ENCODE data around the gene FAM83F.

FAM83F gene

DNA sequence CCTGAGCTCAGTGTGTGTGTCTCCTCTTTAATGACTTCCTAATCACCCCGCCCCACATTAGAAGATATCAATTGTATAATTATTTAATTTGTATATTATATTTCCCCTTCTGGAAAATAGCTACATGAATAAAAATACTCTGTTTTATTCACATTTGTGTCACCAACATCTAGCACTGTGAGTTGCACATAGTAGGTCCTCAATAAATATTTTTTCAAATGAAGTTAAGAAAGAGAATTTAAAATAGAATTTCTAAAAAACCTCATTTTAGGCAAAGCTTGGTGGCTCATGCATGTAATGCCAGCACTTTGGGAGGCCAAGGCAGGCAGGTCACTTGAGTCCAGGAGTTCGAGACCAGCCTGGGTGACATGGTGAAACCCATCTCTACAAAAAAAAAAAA is 59.7 kb downstream of the FAM83F start:
- DNase-seq (ENCODE audit: insufficient read length, low spot score) (no peak), FAIRE-seq (no peak)

DNA sequence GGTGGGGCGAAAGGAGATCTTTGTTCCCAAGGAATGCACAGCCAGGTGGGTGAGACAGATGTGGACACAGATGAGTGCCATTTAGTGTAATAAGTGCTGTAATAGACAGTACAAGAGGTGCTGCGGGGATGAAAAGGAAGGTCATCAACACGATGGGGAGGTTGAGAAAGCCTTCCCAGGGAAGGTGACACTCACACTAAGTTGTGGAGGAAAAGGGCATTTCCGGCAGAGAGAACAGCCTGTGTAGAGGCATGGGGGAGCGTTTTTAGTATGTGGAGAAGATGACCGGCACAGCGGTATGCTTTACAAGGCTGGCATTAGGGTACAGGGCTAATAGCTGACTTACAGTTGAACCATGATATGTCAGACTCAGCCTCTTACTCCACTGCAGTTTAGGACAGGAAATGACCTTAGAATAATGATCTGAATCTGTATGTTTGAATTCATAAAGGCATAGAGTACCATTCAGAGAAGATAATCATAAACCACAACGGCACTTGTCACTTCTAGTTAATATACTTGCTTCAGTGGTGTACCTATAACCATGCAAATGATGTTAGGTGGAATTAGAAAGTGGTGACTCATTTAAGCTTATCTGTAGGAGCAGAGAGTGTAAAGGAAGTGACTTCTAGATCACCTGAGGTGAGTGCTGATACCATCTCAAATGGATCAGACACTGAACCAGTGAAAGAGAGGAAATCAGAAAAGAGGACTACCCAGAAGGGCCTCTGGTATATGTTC is 60.6 kb downstream of the FAM83F start:
- no peak for DNase-seq (ENCODE audit: insufficient read length, low spot score)
- no peak for FAIRE-seq

DNA sequence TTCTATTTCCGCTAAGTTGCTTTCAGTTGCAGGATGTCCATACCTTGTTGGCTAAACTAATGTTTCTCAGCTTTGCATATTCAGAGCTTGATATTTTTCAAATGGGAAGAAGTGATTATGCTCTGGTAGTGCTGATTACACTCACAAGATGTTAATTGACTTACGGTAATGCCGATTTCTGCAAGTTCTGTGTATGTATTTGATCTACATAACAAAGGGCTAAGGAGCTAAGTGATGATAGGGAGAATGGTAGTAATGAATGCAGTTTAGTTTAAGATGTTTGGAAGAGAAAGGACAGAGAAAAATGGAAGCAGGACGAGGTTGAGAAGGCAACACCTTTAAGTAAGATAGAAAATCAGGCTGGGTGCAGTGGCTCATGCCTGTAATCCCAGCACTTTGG is 61.4 kb downstream of the FAM83F start:
- no peak for DNase-seq (ENCODE audit: insufficient read length, low spot score)
- FAIRE-seq = no peak

- no peak for FAIRE-seq
- no peak for DNase-seq (ENCODE audit: insufficient read length, low spot score)
Measured at GRCh38 chr22:40056559-40056958, 61.8 kb downstream of the FAM83F start.

GRCh38 chr22:40057652-40058051 is 62.9 kb downstream of the FAM83F start:
- no peak for DNase-seq (ENCODE audit: insufficient read length, low spot score)
- FAIRE-seq = no peak

GRCh38 chr22:40058265-40058664 is 63.5 kb downstream of the FAM83F start:
- FAIRE-seq = no peak
- no peak for DNase-seq (ENCODE audit: insufficient read length, low spot score)

DNA sequence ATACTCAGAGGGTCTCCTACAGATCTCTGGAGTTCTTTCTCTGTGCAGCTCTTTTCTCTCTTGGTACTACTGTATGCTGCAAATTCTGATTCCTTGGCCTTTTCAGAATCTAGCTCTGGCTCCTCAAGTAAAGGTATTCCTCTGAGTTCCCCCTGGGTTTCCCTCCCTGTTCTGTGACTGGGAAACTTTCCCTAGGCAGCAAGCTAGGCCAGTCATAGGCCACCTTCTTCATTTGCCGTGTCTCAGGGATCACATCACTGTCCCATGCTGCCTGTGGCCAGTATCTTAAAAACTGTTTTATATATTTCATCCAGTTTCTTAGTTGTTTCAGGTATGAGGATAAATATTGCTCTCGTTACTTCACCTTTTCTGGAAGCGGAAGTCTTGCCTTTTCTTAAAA is 71.2 kb downstream of the FAM83F start:
- no peak for FAIRE-seq

GRCh38 chr22:40067639-40068038 is 72.9 kb downstream of the FAM83F start:
- DNase-seq (ENCODE audit: insufficient read length, low spot score) (no peak), FAIRE-seq (no peak)

More for the DNA sequence above, 71.2 kb downstream of the FAM83F start:
- DNase-seq (ENCODE audit: insufficient read length, low spot score) = no peak

- DNase-seq (ENCODE audit: insufficient read length, low spot score) (peak; percentile 10), FAIRE-seq (no peak)
Measured at GRCh38 chr22:40070701-40071100, 75.9 kb downstream of the FAM83F start.

DNA sequence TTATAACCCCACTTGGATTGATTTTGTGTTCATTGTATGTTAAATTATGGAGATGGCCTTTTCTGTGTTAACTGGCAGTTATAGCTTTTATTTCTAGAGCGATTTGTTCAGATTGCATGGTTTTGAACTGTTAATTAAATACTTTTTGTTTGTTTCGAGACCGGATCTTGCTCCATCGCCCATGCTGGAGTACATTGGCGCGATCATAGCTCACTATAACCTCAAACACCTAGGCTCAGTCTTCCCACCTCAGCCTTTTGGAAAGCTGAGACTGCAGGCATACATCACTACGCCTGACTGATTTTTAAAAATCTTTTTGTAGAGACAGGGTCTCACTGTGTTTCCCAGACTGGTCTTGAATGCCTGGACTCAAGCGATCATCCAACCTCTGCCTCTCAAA is 77.0 kb downstream of the FAM83F start:
- no peak for DNase-seq (ENCODE audit: insufficient read length, low spot score)
- no peak for FAIRE-seq

GRCh38 chr22:40076702-40077645 is 82.2 kb downstream of the FAM83F start:
- no peak for DNase-seq (ENCODE audit: insufficient read length, low spot score)
- FAIRE-seq = no peak

GRCh38 chr22:40077646-40078016 is 82.9 kb downstream of the FAM83F start:
- FAIRE-seq = no peak
- DNase-seq (ENCODE audit: insufficient read length, low spot score) = no peak

- no peak for FAIRE-seq
Measured at GRCh38 chr22:40081662-40082061, 86.9 kb downstream of the FAM83F start.

GRCh38 chr22:40082184-40082583 is 87.4 kb downstream of the FAM83F start:
- DNase-seq (ENCODE audit: insufficient read length, low spot score) (no peak), FAIRE-seq (no peak)

More at GRCh38 chr22:40081662-40082061, 86.9 kb downstream of the FAM83F start:
- DNase-seq (ENCODE audit: insufficient read length, low spot score) = no peak

GRCh38 chr22:40083794-40084193 is 89.0 kb downstream of the FAM83F start:
- no peak for DNase-seq (ENCODE audit: insufficient read length, low spot score)

GRCh38 chr22:40084246-40084645 is 89.5 kb downstream of the FAM83F start:
- DNase-seq (ENCODE audit: insufficient read length, low spot score) (no peak), FAIRE-seq (no peak)

More at GRCh38 chr22:40083794-40084193, 89.0 kb downstream of the FAM83F start:
- FAIRE-seq = no peak

DNA sequence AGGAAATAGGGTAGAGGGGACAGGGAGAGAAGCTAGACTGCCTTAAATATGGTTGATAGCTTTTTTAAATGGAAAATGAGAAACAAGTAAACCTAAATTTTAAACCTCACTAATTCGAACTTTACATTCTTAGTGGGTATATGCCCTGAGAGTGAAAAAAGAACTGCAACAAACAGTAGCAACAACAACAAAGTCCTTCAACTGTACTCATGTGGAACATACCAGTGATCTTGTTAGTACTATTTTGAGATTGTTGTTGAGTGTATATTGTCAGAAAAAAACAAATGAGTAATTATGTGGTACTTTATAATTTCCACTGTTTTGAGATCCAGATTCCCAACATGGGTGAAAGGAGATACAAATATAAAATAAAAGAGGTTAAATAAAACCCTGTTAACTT is 94.1 kb downstream of the FAM83F start:
- no peak for FAIRE-seq
- DNase-seq (ENCODE audit: insufficient read length, low spot score) = no peak
